Neural cell (in vitro differentiated cells): ENCODE data around the gene NAGK. TPM values are rescaled to one million over a fixed set of nuclear protein-coding genes. Genes with fewer than 3 reads are reported as not detected.

Source experiments
- H2AFZ ChIP-seq: fragments of 200-600, 300-800 bp; sonication (generic), shearing (Covaris generic); 2 replicates; pipeline ENCODE4 v1.6.0; 2014; ENCODE audit warnings: low read depth, mild to moderate bottlenecking, antibody characterized with exemption, low read length, moderate library complexity
- H3F3A ChIP-seq: fragments of 200-600 bp; shearing (Covaris generic); 2 replicates; pipeline ENCODE4 v1.6.1; 2016; ENCODE audit warnings: mild to moderate bottlenecking, moderate library complexity, mixed read lengths, antibody characterized with exemption, low read length; ENCODE audit not compliant: insufficient read depth, poor library complexity, severe bottlenecking
- H3K27ac ChIP-seq: fragments of 200-600, 300-800 bp; sonication (generic), shearing (Covaris generic); 2 replicates; pipeline ENCODE4 v1.5.1; 2014; ENCODE audit warnings: mild to moderate bottlenecking, low read length, moderate library complexity
- H3K27me3 ChIP-seq: fragments of 300-800, 200-600 bp; sonication (generic), shearing (Covaris generic); 2 replicates; pipeline ENCODE4 v1.6.0; 2014; ENCODE audit warnings: mild to moderate bottlenecking, low read depth, low read length, moderate library complexity; ENCODE audit not compliant: insufficient read depth
- H3K36me3 ChIP-seq: fragments of 300-800, 200-600 bp; sonication (generic), shearing (Covaris generic); 2 replicates; pipeline ENCODE4 v1.5.1; 2014; ENCODE audit warnings: mild to moderate bottlenecking, antibody characterized with exemption, low read length, moderate library complexity; ENCODE audit not compliant: insufficient read depth
- H3K4me2 ChIP-seq: fragments of 300-800, 200-600 bp; sonication (generic), shearing (Covaris generic); 2 replicates; pipeline ENCODE4 v1.6.0; 2014; ENCODE audit warnings: mild to moderate bottlenecking, low read length
- H3K4me3 ChIP-seq: fragments of 300-800, 200-600 bp; sonication (generic), shearing (Covaris generic); 2 replicates; pipeline ENCODE4 v1.5.1; 2014; ENCODE audit warnings: mild to moderate bottlenecking, low read length, moderate library complexity
- H3K79me2 ChIP-seq: fragments of 200-600 bp; shearing (Covaris generic); replicated peaks from 2 replicates; pipeline ENCODE4 v1.6.0; 2014; ENCODE audit warnings: mild to moderate bottlenecking, low read length, moderate library complexity; ENCODE audit not compliant: insufficient read depth
- H3K9ac ChIP-seq: fragments of 300-800, 200-600 bp; sonication (generic), shearing (Covaris generic); 2 replicates; pipeline ENCODE4 v1.6.1; 2016; ENCODE audit warnings: mild to moderate bottlenecking, low read length, mixed read lengths
- H3K9me2 ChIP-seq: fragments of 200-600 bp; shearing (Covaris generic); 2 replicates; pipeline ENCODE4 v1.6.1; 2016; ENCODE audit warnings: mild to moderate bottlenecking, low read length, mixed read lengths; ENCODE audit not compliant: insufficient read depth
- H3K9me3 ChIP-seq: fragments of 200-600, 300-800 bp; sonication (generic), shearing (Covaris generic); 2 replicates; pipeline ENCODE4 v1.6.1; 2016; ENCODE audit warnings: mild to moderate bottlenecking, mixed run types, low read length, moderate library complexity, mixed read lengths
- H4K20me1 ChIP-seq: fragments of 200-600 bp; shearing (Covaris generic); 2 replicates; pipeline ENCODE4 v1.6.1; 2016; ENCODE audit warnings: mild to moderate bottlenecking, mixed run types; ENCODE audit not compliant: insufficient read depth
- CTCF ChIP-seq: fragments of 450-650 bp; IDR thresholded peaks from 2 replicates; pipeline ENCODE4 v1.5.1; 2014; ENCODE audit warnings: antibody characterized with exemption, mild to moderate bottlenecking, moderate library complexity; ENCODE audit not compliant: poor library complexity, severe bottlenecking
- EP300 ChIP-seq: fragments of 450-650 bp; conservative IDR thresholded peaks from 2 replicates; pipeline ENCODE4 v1.6.1; 2014; ENCODE audit warnings: antibody characterized with exemption, mild to moderate bottlenecking, moderate library complexity; ENCODE audit not compliant: poor library complexity, severe bottlenecking
- EZH2 ChIP-seq: fragments of 200-600, 300-800 bp; shearing (Covaris generic), sonication (generic); IDR thresholded peaks from 2 replicates; pipeline ENCODE4 v1.6.1; 2014; ENCODE audit warnings: antibody characterized with exemption, low read length, borderline replicate concordance, mild to moderate bottlenecking; ENCODE audit not compliant: insufficient read depth, poor library complexity, severe bottlenecking
- MXI1 ChIP-seq: fragments of 450-650 bp; conservative IDR thresholded peaks from 2 replicates; pipeline ENCODE4 v1.6.1; 2014; ENCODE audit warnings: antibody characterized with exemption, mild to moderate bottlenecking; ENCODE audit not compliant: poor library complexity, severe bottlenecking
- POLR2AphosphoS5 ChIP-seq: IDR thresholded peaks from 2 replicates; pipeline ENCODE4 v1.6.1; 2012
- RAD21 ChIP-seq: fragments of 450-650 bp; conservative IDR thresholded peaks from 2 replicates; pipeline ENCODE4 v1.6.1; 2014; ENCODE audit warnings: antibody characterized with exemption, mild to moderate bottlenecking, moderate library complexity
- REST ChIP-seq: IDR thresholded peaks from 2 replicates; pipeline ENCODE4 v1.6.1; 2012; ENCODE audit warnings: borderline replicate concordance
- SMC3 ChIP-seq: fragments of 450-650 bp; conservative IDR thresholded peaks from 2 replicates; pipeline ENCODE4 v1.6.1; 2014; ENCODE audit warnings: antibody characterized with exemption, mild to moderate bottlenecking, moderate library complexity; ENCODE audit not compliant: poor library complexity
- TAF1 ChIP-seq: IDR thresholded peaks from 2 replicates; pipeline ENCODE4 v1.6.1; 2012; ENCODE audit warnings: low read depth
- polyA plus RNA-seq: library from polyadenylated mRNA; depleted of rRNA; stranded (reverse); fragments of >200 nt; gene quantifications from 2 replicates; pipeline ENCODE4 v1.2.3, GENCODE V29; 2014

NAGK gene
- polyA plus RNA-seq, 1 donor from 2014 or later: 123 TPM

GRCh38 chr2:71042287-71042686 lies 26.2 kb upstream of the NAGK start:
- Histone ChIP-seq H3K27ac (no peak overlapping the region), H3K27me3 (no peaks in the 10 kb centered on the region), H3K9me3 (no peaks in the 10 kb centered on the region), H3K4me2 (no peak overlapping the region), H3F3A (no peaks in the 10 kb centered on the region), H2AFZ (no peak overlapping the region), H3K36me3 (no peaks in the 10 kb centered on the region), H3K4me3 (no peak overlapping the region), H4K20me1 (no peaks in the 10 kb centered on the region), H3K9me2 (no peaks in the 10 kb centered on the region), H3K79me2 (no peaks in the 10 kb centered on the region), H3K9ac (no peak overlapping the region)
- TF ChIP-seq SMC3 (no peak), EP300 (no peak), EZH2 (no peak), RAD21 (no peak), CTCF (no peak), TAF1 (no peak), MXI1 (no peak), POLR2AphosphoS5 (no peak), REST (no peak)

GRCh38 chr2:71043531-71044407 lies 24.7 kb upstream of the NAGK start:
- Histone ChIP-seq H4K20me1 (no peaks in the 10 kb centered on the region), H3K79me2 (no peaks in the 10 kb centered on the region), H3K9me3 (no peaks in the 10 kb centered on the region), H3K9ac (no peak overlapping the region), H3K36me3 (no peaks in the 10 kb centered on the region), H2AFZ (no peak overlapping the region), H3K4me3 (no peak overlapping the region), H3K27me3 (no peaks in the 10 kb centered on the region), H3K9me2 (no peaks in the 10 kb centered on the region), H3F3A (no peaks in the 10 kb centered on the region), H3K27ac (no peak overlapping the region), H3K4me2 (no peak overlapping the region)
- TF ChIP-seq EP300 (no peak), MXI1 (no peak), POLR2AphosphoS5 (no peak), REST (no peak), RAD21 (no peak), TAF1 (no peak), EZH2 (no peak), SMC3 (no peak), CTCF (no peak)
